H1 (cell line): ENCODE measurements around the gene GARIN3. TPM values are rescaled to one million over a fixed set of nuclear protein-coding genes. Genes with fewer than 3 reads are reported as not detected.

ENCODE experiments used
- CTCF ChIA-PET: fragments of 300-600 bp; sonication (Branson Sonifier 250); formaldehyde crosslinking; loops from one replicate; lab custom pipeline; 2021; ENCODE audit not compliant: partially characterized antibody; lab: Charles Lee
- POLR2A ChIA-PET: fragments of 300-600 bp; sonication (Branson Sonifier 250); formaldehyde crosslinking; loops from one replicate; lab custom pipeline; 2021; ENCODE audit warnings: inconsistent platforms; ENCODE audit not compliant: partially characterized antibody; lab: Charles Lee
- DNase-seq, 2 experiments: peaks; one replicate each; pipeline versions ENCODE4 v3.0.0 to v3.0.0-alpha.2; 2010 to 2022; ENCODE audit warnings: low spot score in 2 of 2, low read depth in 1 of 2, mixed read lengths in 1 of 2
- FAIRE-seq: peaks from 2 replicates; lab custom pipeline; 2011; peaks lifted over from hg19 to GRCh38; lab: Jason Lieb, UNC
- H2AFZ ChIP-seq: 2 replicates; pipeline ENCODE4 v1.8.1; 2012; ENCODE audit warnings: low read length, inconsistent platforms
- H2AK5ac ChIP-seq: 2 replicates; pipeline ENCODE4 v1.6.1; 2013; ENCODE audit warnings: low read depth, low read length
- H2BK120ac ChIP-seq: replicated peaks from 2 replicates; pipeline ENCODE3; 2013; ENCODE audit warnings: low read depth, low read length, inconsistent platforms
- H2BK12ac ChIP-seq: 2 replicates; pipeline ENCODE4 v1.6.1; 2013; ENCODE audit warnings: low read depth, low read length
- H2BK15ac ChIP-seq: 2 replicates; pipeline ENCODE4 v1.6.1; 2013; ENCODE audit warnings: low read length
- H2BK20ac ChIP-seq: 2 replicates; pipeline ENCODE4 v1.6.1; 2013; ENCODE audit warnings: low read length
- H2BK5ac ChIP-seq: 2 replicates; pipeline ENCODE4 v1.6.1; 2013; ENCODE audit warnings: low read depth, low read length
- H3K14ac ChIP-seq: 2 replicates; pipeline ENCODE4 v1.6.1; 2013; ENCODE audit warnings: inconsistent platforms; ENCODE audit not compliant: insufficient read length
- H3K18ac ChIP-seq: 2 replicates; pipeline ENCODE4 v1.6.1; 2013; ENCODE audit warnings: low read length; ENCODE audit errors: extremely low read depth
- H3K23ac ChIP-seq: 2 replicates; pipeline ENCODE4 v1.6.1; 2013; ENCODE audit warnings: inconsistent platforms; ENCODE audit not compliant: insufficient read length
- H3K23me2 ChIP-seq: 2 replicates; pipeline ENCODE4 v1.6.1; 2013; ENCODE audit warnings: low read depth, low read length
- H3K27ac ChIP-seq: 2 replicates; pipeline ENCODE4 v1.6.1; 2011; ENCODE audit warnings: low read depth, low read length, inconsistent platforms
- H3K27me3 ChIP-seq, 4 experiments: replicated peaks in 1 of 4; 1 replicate in 1 of 4; 2 replicates in 3 of 4; pipeline versions ENCODE4 v1.6.1 to v1.8.1; 2011 to 2013; ENCODE audit warnings: low read length in 3 of 4, mild to moderate bottlenecking in 3 of 4, inconsistent platforms in 2 of 4, mixed read lengths in 2 of 4, moderate library complexity in 1 of 4; ENCODE audit not compliant: control insufficient read depth in 3 of 4, insufficient read depth in 3 of 4; ENCODE audit errors: extremely low read depth in 1 of 4
- H3K36me3 ChIP-seq, 4 experiments: 2 replicates each; pipeline versions ENCODE4 v1.6.1 to v1.8.1; 2011 to 2013; ENCODE audit warnings: mild to moderate bottlenecking in 4 of 4, low read length in 3 of 4, moderate library complexity in 2 of 4, control low read depth in 1 of 4, inconsistent platforms in 1 of 4; ENCODE audit not compliant: insufficient read depth in 4 of 4, control insufficient read depth in 2 of 4
- H3K4ac ChIP-seq: replicated peaks from 2 replicates; pipeline ENCODE3; 2013; ENCODE audit warnings: low read length, low read depth, mixed read lengths, inconsistent platforms; ENCODE audit not compliant: insufficient read length
- H3K4me1 ChIP-seq, 4 experiments: replicated peaks in 1 of 4; 1 replicate in 1 of 4; 2 replicates in 3 of 4; pipeline versions ENCODE4 v1.6.1 to v1.8.1; 2011 to 2013; ENCODE audit warnings: low read length in 3 of 4, inconsistent platforms in 2 of 4, mixed read lengths in 1 of 4; ENCODE audit not compliant: insufficient read depth in 4 of 4, control insufficient read depth in 3 of 4
- H3K4me2 ChIP-seq, 2 experiments: 2 replicates each; pipeline versions ENCODE4 v1.6.1 to v1.8.1; 2011 to 2013; ENCODE audit warnings: low read depth in 2 of 2, low read length in 2 of 2, control low read depth in 1 of 2, inconsistent platforms in 1 of 2, mild to moderate bottlenecking in 1 of 2; ENCODE audit not compliant: insufficient read depth in 1 of 2
- H3K4me3 ChIP-seq, 4 experiments: fragments of 200-600, 300-600 bp in 1 of 4; sonication (generic), shearing (Covaris generic), sonication (Bioruptor Twin) in 1 of 4; 2 replicates each; pipeline versions ENCODE4 v1.5.1 to v1.8.1; 2011 to 2016; ENCODE audit warnings: low read length in 4 of 4, low read depth in 3 of 4, control low read depth in 2 of 4, inconsistent platforms in 2 of 4, mild to moderate bottlenecking in 2 of 4, mixed read lengths in 1 of 4, moderate library complexity in 1 of 4; ENCODE audit not compliant: insufficient read depth in 2 of 4; ENCODE audit errors: extremely low read depth in 1 of 4
- H3K56ac ChIP-seq: replicated peaks from 2 replicates; pipeline ENCODE3; 2013; ENCODE audit warnings: low read depth, mild to moderate bottlenecking, mixed read lengths, low read length, inconsistent platforms; ENCODE audit not compliant: insufficient read length
- H3K79me1 ChIP-seq: 2 replicates; pipeline ENCODE4 v1.6.1; 2013; ENCODE audit warnings: low read depth, low read length, control low read depth
- H3K79me2 ChIP-seq, 2 experiments: 2 replicates each; pipeline versions ENCODE4 v1.6.1 to v1.8.1; 2012 to 2013; ENCODE audit warnings: low read length in 2 of 2, mild to moderate bottlenecking in 2 of 2, inconsistent platforms in 1 of 2; ENCODE audit not compliant: insufficient read depth in 2 of 2, control insufficient read depth in 1 of 2
- H3K9ac ChIP-seq, 4 experiments: replicated peaks in 1 of 4; 1 replicate in 1 of 4; 2 replicates in 3 of 4; pipeline versions ENCODE4 v1.6.1 to v1.8.1; 2011 to 2013; ENCODE audit warnings: low read depth in 3 of 4, low read length in 3 of 4, control low read depth in 2 of 4, mild to moderate bottlenecking in 2 of 4, moderate library complexity in 2 of 4, inconsistent platforms in 1 of 4; ENCODE audit errors: extremely low read depth in 1 of 4
- H3K9me3 ChIP-seq, 2 experiments: 2 replicates each; pipeline versions ENCODE4 v1.6.1 to v1.8.1; 2012 to 2013; ENCODE audit warnings: mild to moderate bottlenecking in 2 of 2, moderate library complexity in 2 of 2, control low read depth in 1 of 2, inconsistent platforms in 1 of 2, low read depth in 1 of 2, low read length in 1 of 2, mixed read lengths in 1 of 2; ENCODE audit not compliant: insufficient read depth in 2 of 2
- H4K20me1 ChIP-seq, 2 experiments: replicated peaks in 1 of 2; 2 replicates each; pipeline versions ENCODE3 to v1.8.1; 2011 to 2013; ENCODE audit warnings: inconsistent platforms in 2 of 2, low read length in 2 of 2, mild to moderate bottlenecking in 1 of 2; ENCODE audit not compliant: insufficient read depth in 2 of 2, control insufficient read depth in 1 of 2
- H4K5ac ChIP-seq: 2 replicates; pipeline ENCODE4 v1.6.1; 2013; ENCODE audit warnings: low read length, low read depth, mixed read lengths, inconsistent platforms; ENCODE audit not compliant: insufficient read length
- H4K8ac ChIP-seq: 2 replicates; pipeline ENCODE4 v1.8.0; 2013; ENCODE audit warnings: mild to moderate bottlenecking, moderate library complexity, low read length, inconsistent platforms; ENCODE audit not compliant: insufficient read depth; ENCODE audit errors: extremely low read depth
- H4K91ac ChIP-seq: replicated peaks from 2 replicates; pipeline ENCODE3; 2013; ENCODE audit warnings: low read length, mixed read lengths, inconsistent platforms; ENCODE audit not compliant: insufficient read length
- BRCA1 ChIP-seq: IDR thresholded peaks from 2 replicates; pipeline ENCODE4 v1.6.1; 2012; ENCODE audit warnings: low read depth, low read length, improper control_type of control experiment
- CHD2 ChIP-seq: IDR thresholded peaks from 2 replicates; pipeline ENCODE4 v1.6.1; 2012; ENCODE audit warnings: low read length, improper control_type of control experiment
- EP300 ChIP-seq, 2 experiments: IDR thresholded peaks; 1 replicate in 1 of 2; 2 replicates in 1 of 2; pipeline ENCODE4 v1.6.1; 2011 to 2012; ENCODE audit warnings: low read depth in 2 of 2, low read length in 2 of 2, mild to moderate bottlenecking in 2 of 2, borderline replicate concordance in 1 of 2, inconsistent platforms in 1 of 2, moderate library complexity in 1 of 2
- HDAC2 ChIP-seq, 2 experiments: fragments of 300-600 bp in 1 of 2; sonication (generic) in 1 of 2; IDR thresholded peaks; 2 replicates each; pipeline ENCODE4 v1.6.1; 2011 to 2012; ENCODE audit warnings: low read depth in 2 of 2, low read length in 2 of 2, mild to moderate bottlenecking in 2 of 2, moderate library complexity in 2 of 2, borderline replicate concordance in 1 of 2, inconsistent platforms in 1 of 2
- KDM1A ChIP-seq: fragments of 200-600, 300-600 bp; sonication (generic); IDR thresholded peaks from 2 replicates; pipeline ENCODE4 v1.7.1; 2016; ENCODE audit warnings: mild to moderate bottlenecking, low read length, borderline replicate concordance
- KDM4A ChIP-seq: IDR thresholded peaks from one replicate; pipeline ENCODE4 v1.7.1; 2012; ENCODE audit warnings: low read depth, mild to moderate bottlenecking, moderate library complexity, low read length, inconsistent platforms; ENCODE audit not compliant: severe bottlenecking
- NRF1 ChIP-seq: IDR thresholded peaks from 2 replicates; pipeline ENCODE4 v1.6.1; 2011; ENCODE audit warnings: mild to moderate bottlenecking, low read depth, low read length, improper control_type of control experiment
- RBBP5 ChIP-seq: IDR thresholded peaks from 2 replicates; pipeline ENCODE4 v1.7.1; 2012; ENCODE audit warnings: low read depth, mild to moderate bottlenecking, inconsistent platforms, low read length, moderate library complexity, borderline replicate concordance
- RFX5 ChIP-seq: IDR thresholded peaks from 2 replicates; pipeline ENCODE4 v1.6.1; 2011; ENCODE audit warnings: low read depth, low read length, improper control_type of control experiment, borderline replicate concordance
- RNF2 ChIP-seq: fragments of 200-900, 300-1000 bp; sonication (generic); IDR thresholded peaks from 2 replicates; pipeline ENCODE4 v1.7.1; 2016; ENCODE audit warnings: borderline replicate concordance, low read depth, mild to moderate bottlenecking, antibody characterized with exemption, low read length; ENCODE audit not compliant: poor library complexity, severe bottlenecking; ENCODE audit errors: missing control alignments
- SIX5 ChIP-seq: IDR thresholded peaks from 2 replicates; pipeline ENCODE4 v1.6.1; 2011; ENCODE audit warnings: mild to moderate bottlenecking, low read depth, low read length
- SRF ChIP-seq: IDR thresholded peaks from 2 replicates; pipeline ENCODE4 v1.6.1; 2011; ENCODE audit warnings: mild to moderate bottlenecking, low read depth, low read length, moderate library complexity
- SUZ12 ChIP-seq: fragments of 200-600 bp; sonication (generic); IDR thresholded peaks from 2 replicates; pipeline ENCODE4 v1.6.1; 2012; ENCODE audit warnings: mild to moderate bottlenecking, inconsistent platforms, low read length, moderate library complexity, mixed read lengths
- ZNF274 ChIP-seq: IDR thresholded peaks from 2 replicates; pipeline ENCODE4 v1.7.0; 2012; ENCODE audit warnings: low read length, borderline replicate concordance; ENCODE audit errors: extremely low read depth
- WGBS, 2 experiments: shearing (Covaris generic) in 1 of 2; methylation state at CpG; one replicate each; pipeline versions ENCODE4 v1.1.6 to v1.1.7; 2013 to 2015; ENCODE audit warnings: low lambda C conversion rate in 2 of 2, mixed read lengths in 2 of 2, inconsistent platforms in 1 of 2, low coverage in 1 of 2, missing lambda C conversion rate in 1 of 2; ENCODE audit not compliant: insufficient replicate concordance in 2 of 2, insufficient coverage in 1 of 2, insufficient read length in 1 of 2; ENCODE audit errors: extremely low coverage in 1 of 2, missing lambda C conversion rate in 1 of 2; 5-methylcytosine and 5-hydroxymethylcytosine counted together
- polyA plus RNA-seq, 7 experiments: library from polyadenylated mRNA; depleted of rRNA in 3 of 7; stranded (reverse) in 5 of 7; unstranded in 2 of 7; fragments of >200 nt in 5 of 7; fragments of 200-250 nt in 2 of 7; gene quantifications; 1 replicate in 5 of 7; 2 replicates in 1 of 7; 4 replicates in 1 of 7; pipeline versions ENCODE4 v1.2.1 to v1.2.3, GENCODE V29; 2011 to 2013; ENCODE audit warnings: missing spikeins in 2 of 7, mixed read lengths in 2 of 7
- total RNA-seq: library from RNA; stranded (reverse); fragmentation: NEBNext Ultra II Directional; extraction: Animal tissue kit (Norgen Biotek cat#: 25700); gene quantifications from 2 replicates; pipeline ENCODE4 v1.2.1, GENCODE V29; 2021

The GARIN3 gene
- total and polyA plus RNA-seq, 2 of the 8 experiments (the other 6 are each of a cell fraction or from before 2014, with no cell fraction given): not detected

DNA sequence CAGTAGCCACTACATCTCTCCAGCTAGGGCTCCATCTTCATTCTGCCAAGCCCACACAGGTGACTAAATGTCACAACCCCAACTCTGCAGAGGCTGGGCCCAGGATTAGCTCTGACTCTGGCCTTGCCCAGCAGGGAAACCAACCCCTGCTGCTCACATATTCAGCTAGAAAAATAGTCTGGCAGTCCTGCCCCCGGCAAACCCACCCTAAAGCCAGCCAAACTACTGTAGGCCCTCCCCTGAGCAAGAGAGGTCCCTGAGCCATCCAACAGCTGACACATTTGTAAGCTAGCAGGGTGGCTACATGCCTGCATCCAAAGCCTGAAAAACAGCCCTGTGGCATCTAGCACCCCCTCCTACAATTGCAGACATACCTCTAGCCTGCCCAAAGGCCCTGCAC lies 46.0 kb downstream of the GARIN3 start:
- DNase-seq: no peak
- CTCF ChIA-PET: interaction anchor here (1.1 to 1.8 kb wide), 3 partner anchors 12 to 288 kb away, joined by 3 to 14 read pairs (median 3); no protein-coding TSS in a partner anchor
- Histone ChIP-seq H2BK20ac (no peak overlapping the region), H2BK120ac (no peak overlapping the region), H2AFZ (no peak overlapping the region), H3K14ac (no peak overlapping the region), H2BK5ac (no peak overlapping the region), H4K20me1 (no peaks in the 10 kb centered on the region), H2AK5ac (no peak overlapping the region), H3K27me3 (no peaks in the 10 kb centered on the region), H3K23ac (no peak overlapping the region), H3K4me3 (no peak overlapping the region), H3K27ac (no peak overlapping the region), H2BK12ac (no peak overlapping the region), H4K91ac (no peak overlapping the region), H4K5ac (no peak overlapping the region), H3K56ac (no peak overlapping the region), H3K4me1 (no peaks in the 10 kb centered on the region; a peak in 1 of 7 replicates), H3K9ac (no peak overlapping the region), H3K4me2 (no peak overlapping the region), H3K4ac (no peak overlapping the region), H3K23me2 (no peaks in the 10 kb centered on the region), H4K8ac (no peak overlapping the region), H3K9me3 (no peaks in the 10 kb centered on the region), H3K79me1 (no peaks in the 10 kb centered on the region), H3K18ac (no peak overlapping the region), H3K79me2 (no peaks in the 10 kb centered on the region), H2BK15ac (no peak overlapping the region), H3K36me3 (no peaks in the 10 kb centered on the region)
- POLR2A ChIA-PET: no interaction called here
- WGBS, 2 experiments: 90% methylated on average over 1 of the region's 1 CpG; no CpG with 5 or more reads in 1 of the 2 experiments
- no peak for FAIRE-seq
- no peak for TF ChIP-seq HDAC2 (IDR thresholded peaks at IDR 0.05; ENCODE audit: borderline replicate concordance in 1 of 2, low read depth in 2 of 2, low read length in 2 of 2)
- TF ChIP-seq KDM1A: no peak
- TF ChIP-seq SRF: no peak
- TF ChIP-seq CHD2: no peak
- no peak for TF ChIP-seq NRF1
- no peak for TF ChIP-seq ZNF274
- TF ChIP-seq SIX5: no peak
- TF ChIP-seq SUZ12: no peak
- no peak for TF ChIP-seq KDM4A
- no peak for TF ChIP-seq RBBP5
- no peak for TF ChIP-seq EP300 (IDR thresholded peaks at IDR 0.05; ENCODE audit: borderline replicate concordance in 1 of 2, low read depth in 2 of 2, low read length in 2 of 2)
- no peak for TF ChIP-seq RNF2
- TF ChIP-seq RFX5: no peak
- no peak for TF ChIP-seq BRCA1
